HG03175 (cell line): ENCODE results near the gene LRRFIP1.
"Not testable (repeated sequence)": the region's sequence is repeated elsewhere in the genome, so short reads cannot be mapped to it uniquely, and the experiment has no call there.

Source experiments
- ATAC-seq: cut with Tn5 transposase; IDR thresholded peaks from one replicate; pipeline ENCODE4 v1.9.1; 2021; ENCODE audit warnings: mild to moderate bottlenecking, moderate library complexity; ENCODE audit not compliant: unreplicated experiment

LRRFIP1 gene

GRCh38 chr2:237661799-237662328 lies 34.5 kb downstream of the LRRFIP1 start:
- ATAC-seq, result no peak

- peak; percentile 49 for ATAC-seq
Observed at GRCh38 chr2:237662671-237663093, 35.3 kb downstream of the LRRFIP1 start.

- ATAC-seq, result no peak
Observed at GRCh38 chr2:237663517-237664110, 36.2 kb downstream of the LRRFIP1 start.

GRCh38 chr2:237664151-237664550 lies 36.8 kb downstream of the LRRFIP1 start:
- no peak for ATAC-seq

- ATAC-seq, result no peak
Observed at GRCh38 chr2:237665713-237666143, 38.3 kb downstream of the LRRFIP1 start.

GRCh38 chr2:237666606-237667005 lies 39.2 kb downstream of the LRRFIP1 start:
- ATAC-seq, result no peak

GRCh38 chr2:237667050-237667576 lies 39.7 kb downstream of the LRRFIP1 start:
- ATAC-seq, result not testable (repeated sequence)

- ATAC-seq, result no peak
Observed at GRCh38 chr2:237667893-237668292, 40.5 kb downstream of the LRRFIP1 start.

- no peak for ATAC-seq
Observed at GRCh38 chr2:237668440-237668839, 41.1 kb downstream of the LRRFIP1 start.

- ATAC-seq, result no peak
Observed at GRCh38 chr2:237669283-237669627, 41.9 kb downstream of the LRRFIP1 start.

GRCh38 chr2:237669628-237670392 lies 42.4 kb downstream of the LRRFIP1 start:
- peak; percentile 63 for ATAC-seq

GRCh38 chr2:237670641-237671040 lies 43.3 kb downstream of the LRRFIP1 start:
- no peak for ATAC-seq

- no peak for ATAC-seq
Observed at GRCh38 chr2:237671466-237672138, 44.2 kb downstream of the LRRFIP1 start.

- no peak for ATAC-seq
Observed at GRCh38 chr2:237672731-237673129, 45.3 kb downstream of the LRRFIP1 start.

GRCh38 chr2:237673130-237674001 lies 46.0 kb downstream of the LRRFIP1 start:
- ATAC-seq, result peak; percentile 32

- peak; percentile 86 for ATAC-seq
Observed at GRCh38 chr2:237674731-237675276, 47.4 kb downstream of the LRRFIP1 start.

GRCh38 chr2:237675316-237675715 lies 47.9 kb downstream of the LRRFIP1 start:
- no peak for ATAC-seq

- no peak for ATAC-seq
Observed at GRCh38 chr2:237680702-237681478, 53.5 kb downstream of the LRRFIP1 start.

GRCh38 chr2:237682151-237682550 lies 54.8 kb downstream of the LRRFIP1 start:
- no peak for ATAC-seq
